Tibial nerve (tissue), 3 donors: Measurements from ENCODE around the gene APOBEC4.

Experiments used
- CTCF ChIP-seq, 5 experiments: fragments of 200-600 bp in 3 of 5; fragments of 450-650 bp in 2 of 5; sonication (generic) in 3 of 5; IDR thresholded peaks; one replicate each; pipeline ENCODE4 v1.5.1; 2016 to 2019; ENCODE audit warnings: antibody characterized with exemption in 5 of 5, mild to moderate bottlenecking in 3 of 5, moderate library complexity in 2 of 5
- POLR2A ChIP-seq, 2 donors: fragments of 450-650 bp; IDR thresholded peaks; one replicate each; pipeline ENCODE4 v1.6.1; 2017; ENCODE audit warnings: antibody characterized with exemption in 2 of 2, mild to moderate bottlenecking in 2 of 2, moderate library complexity in 2 of 2

- TF ChIP-seq CTCF (IDR thresholded peaks at IDR 0.05) = no peak
- TF ChIP-seq POLR2A (IDR thresholded peaks at IDR 0.05) = no peak
Measured at GRCh38 chr1:183645531-183645930, 7.6 kb downstream of the APOBEC4 start.
